GM19463 (cell line): Measurements from ENCODE around the gene MARCHF2.

Experiments used
- ATAC-seq: cut with Tn5 transposase; IDR thresholded peaks from one replicate; pipeline ENCODE4 v1.9.1; 2021; ENCODE audit warnings: mild to moderate bottlenecking, moderate library complexity; ENCODE audit not compliant: unreplicated experiment

The MARCHF2 gene

DNA sequence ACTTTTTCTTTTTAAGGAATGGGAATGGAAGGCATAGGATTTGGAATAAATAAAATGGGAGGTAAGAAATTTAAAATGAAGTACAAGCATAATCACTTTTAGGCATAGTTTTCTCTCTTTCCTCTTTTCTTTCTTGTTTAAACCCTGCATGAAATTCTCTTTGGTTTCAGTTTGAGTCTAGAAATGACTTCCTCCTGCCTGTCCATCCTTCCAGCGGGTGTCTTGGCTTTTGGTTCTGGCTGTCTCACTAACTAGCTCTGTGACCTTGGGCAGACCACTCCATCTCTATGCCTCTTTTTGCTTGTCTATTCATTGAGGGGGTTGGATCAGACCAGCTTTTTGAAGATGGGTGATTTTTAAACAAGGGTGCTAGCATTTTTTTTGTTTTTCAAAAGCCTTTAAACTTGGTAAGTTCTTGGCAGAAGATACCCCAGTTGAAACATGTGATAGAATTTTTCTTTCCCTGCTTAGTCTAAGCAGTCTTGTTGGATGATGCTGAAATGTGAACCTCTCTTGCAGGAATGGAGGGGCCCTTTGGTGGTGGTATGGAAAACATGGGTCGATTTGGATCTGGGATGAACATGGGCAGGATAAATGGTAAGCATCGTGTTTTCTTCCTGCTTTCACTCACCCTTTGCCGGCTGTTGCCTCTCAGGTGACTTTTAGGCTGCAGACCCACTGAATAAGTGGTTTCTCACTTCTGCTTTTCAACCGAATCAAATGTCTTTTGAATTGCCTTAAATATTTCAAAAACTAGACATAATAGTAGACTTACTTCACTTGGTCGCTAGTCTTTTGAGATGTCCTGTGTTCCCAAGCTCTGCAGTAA lies 60.8 kb downstream of the MARCHF2 start:
- peak; percentile 60 for ATAC-seq

DNA sequence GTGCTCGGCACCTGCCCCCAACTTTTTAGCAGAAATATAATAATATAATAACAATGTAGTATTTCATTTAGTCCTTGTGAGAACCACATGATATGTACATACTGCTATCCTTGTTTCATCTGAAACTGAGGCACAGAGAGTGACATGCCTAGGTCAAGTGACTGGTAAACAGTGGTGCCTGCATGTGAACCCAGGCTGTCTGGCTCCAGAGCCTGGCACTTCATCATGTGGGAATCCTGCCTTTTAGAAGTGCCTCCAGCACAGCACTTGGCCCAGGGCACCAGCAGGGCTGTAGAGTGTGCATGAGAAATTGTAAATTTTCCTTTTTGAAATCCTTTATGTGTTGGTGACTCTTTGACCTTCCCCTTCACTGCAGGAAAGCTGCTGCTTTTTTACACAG lies 61.9 kb downstream of the MARCHF2 start:
- no peak for ATAC-seq

DNA sequence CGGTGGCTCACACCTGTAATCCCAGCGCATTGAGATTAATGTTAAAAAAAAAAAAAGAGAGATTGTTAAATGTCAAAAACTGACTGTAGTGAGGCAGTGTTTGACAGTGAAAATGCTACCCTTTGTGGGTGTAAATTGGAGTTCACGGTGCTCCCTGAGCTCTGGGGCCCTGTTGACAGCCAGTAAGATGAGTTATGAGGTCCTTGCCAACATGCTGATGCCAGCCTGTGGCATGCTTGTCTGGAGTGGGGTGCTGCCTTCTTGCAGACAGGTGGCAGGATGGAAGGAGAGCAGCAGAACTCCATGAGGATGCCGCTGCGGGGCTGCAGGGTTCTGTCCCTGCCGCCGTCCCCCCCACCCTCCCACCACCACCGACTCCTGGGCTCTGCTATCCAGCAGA lies 63.4 kb downstream of the MARCHF2 start:
- no peak for ATAC-seq

DNA sequence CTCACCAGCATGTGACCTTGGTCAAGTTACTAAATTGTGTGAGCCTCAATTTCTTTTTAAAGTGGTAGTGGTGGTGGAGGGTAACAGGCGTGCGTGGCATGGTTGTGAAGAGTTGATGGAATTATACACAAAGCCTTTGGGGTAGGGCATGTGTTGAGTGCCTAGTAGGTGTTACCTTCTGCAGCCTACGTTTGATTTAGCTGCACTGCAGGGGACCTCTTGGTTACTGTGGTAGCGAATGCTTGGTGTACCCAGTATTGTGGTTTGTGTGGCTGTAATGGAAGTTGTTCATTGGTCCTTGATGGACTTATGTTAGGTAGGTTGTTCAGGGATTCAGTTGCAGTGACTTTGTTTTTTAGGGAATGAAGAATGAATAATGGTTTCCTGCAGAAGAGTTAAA lies 64.8 kb downstream of the MARCHF2 start:
- no peak for ATAC-seq

DNA sequence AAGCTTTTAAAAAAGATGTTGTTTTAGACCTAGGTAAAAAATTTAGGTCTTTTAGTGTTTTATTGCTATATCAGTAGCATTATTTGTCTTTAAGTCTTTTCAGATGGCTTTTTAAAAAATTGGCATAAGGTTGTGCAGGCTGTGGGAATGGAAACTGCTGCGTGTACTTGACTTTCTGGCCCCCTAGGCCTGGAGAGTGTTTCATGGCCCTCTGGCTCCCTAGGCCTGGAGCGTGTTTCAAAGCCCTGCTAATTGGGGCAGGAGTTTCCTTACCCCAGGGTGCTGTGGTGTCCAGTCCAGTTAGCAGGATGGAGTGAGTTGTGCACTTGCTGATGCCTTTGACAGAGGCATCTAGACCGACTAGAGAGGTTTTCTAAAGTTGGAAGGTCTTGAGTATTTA lies 65.5 kb downstream of the MARCHF2 start:
- ATAC-seq = no peak

DNA sequence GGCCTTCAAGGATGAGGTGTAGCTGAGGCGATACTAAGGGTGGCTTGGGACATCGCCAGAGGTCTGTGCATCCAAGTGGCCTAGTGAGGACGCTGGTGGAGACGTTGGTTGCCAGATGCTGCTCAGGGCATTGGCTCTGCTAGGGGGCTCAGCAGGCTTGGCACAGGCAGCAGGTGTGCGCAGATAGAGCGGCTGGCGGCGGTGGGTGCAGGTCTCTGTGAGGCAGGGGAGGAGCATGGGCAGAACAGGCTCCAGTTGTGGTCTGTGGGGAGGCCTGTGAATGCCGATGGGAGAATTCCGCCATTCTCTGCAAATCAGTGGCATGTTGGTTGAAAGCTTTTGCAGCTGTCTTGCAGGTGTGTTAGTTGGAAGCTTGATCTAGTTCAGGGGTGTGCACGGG lies 68.1 kb downstream of the MARCHF2 start:
- ATAC-seq = no peak

DNA sequence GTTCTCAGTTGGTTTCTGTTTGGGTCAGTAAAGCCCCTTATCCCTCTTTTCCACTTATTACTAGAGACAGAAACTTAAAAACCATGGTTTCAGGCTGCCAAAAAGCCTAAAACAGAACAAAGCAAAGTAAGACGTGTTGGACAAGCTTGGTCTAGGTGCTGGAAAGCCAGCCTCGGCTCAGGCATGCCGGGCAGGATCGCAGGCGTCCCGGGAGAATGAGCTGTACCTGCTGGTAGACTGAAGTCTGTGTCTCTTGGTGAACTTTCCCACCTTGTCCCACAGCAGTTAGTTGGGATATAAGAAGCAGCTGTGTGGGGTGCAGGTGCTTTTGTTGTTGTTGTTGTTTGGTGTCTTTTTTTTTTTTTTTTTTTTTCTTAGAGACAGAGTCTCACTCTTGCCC lies 68.5 kb downstream of the MARCHF2 start:
- ATAC-seq = no peak

DNA sequence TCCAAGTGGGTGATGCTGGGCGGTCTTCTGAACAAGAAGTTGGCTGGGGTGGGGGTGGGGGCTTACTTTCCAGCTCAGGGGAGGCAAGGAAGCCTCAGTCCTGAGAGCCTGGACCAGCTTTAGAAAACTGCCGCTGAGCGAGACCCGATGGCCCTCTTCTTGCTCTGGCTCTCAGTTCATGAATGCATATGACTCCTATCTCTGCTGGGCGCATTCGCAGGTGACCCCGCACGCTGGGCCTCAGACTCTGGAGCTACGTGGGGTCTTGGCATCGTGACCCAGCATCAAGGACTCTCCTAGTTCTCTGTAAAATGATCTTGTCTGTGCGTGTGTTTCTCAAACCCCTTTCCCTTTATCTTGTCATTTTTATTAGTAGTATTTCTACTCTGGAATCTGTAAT lies 69.6 kb downstream of the MARCHF2 start:
- no peak for ATAC-seq

DNA sequence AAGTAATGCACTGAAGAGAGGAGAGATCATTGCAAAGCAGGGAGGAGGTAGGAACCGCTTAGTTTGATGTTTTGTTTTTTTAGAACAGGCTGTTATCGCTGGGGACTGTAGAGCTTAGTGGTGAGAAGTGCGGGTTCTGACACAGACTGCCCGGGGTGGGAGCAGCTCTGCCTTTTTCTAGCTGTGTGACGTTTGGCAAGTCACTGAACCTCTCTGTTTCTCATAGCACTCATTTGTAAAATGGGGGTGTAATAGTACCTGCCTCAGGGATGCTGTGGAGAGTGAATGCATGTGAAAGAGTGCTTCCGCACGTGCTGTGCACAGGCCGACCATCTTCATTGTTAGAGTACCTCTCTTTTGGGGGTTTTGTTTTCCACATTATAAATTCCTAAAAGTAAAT lies 70.1 kb downstream of the MARCHF2 start:
- ATAC-seq = no peak

DNA sequence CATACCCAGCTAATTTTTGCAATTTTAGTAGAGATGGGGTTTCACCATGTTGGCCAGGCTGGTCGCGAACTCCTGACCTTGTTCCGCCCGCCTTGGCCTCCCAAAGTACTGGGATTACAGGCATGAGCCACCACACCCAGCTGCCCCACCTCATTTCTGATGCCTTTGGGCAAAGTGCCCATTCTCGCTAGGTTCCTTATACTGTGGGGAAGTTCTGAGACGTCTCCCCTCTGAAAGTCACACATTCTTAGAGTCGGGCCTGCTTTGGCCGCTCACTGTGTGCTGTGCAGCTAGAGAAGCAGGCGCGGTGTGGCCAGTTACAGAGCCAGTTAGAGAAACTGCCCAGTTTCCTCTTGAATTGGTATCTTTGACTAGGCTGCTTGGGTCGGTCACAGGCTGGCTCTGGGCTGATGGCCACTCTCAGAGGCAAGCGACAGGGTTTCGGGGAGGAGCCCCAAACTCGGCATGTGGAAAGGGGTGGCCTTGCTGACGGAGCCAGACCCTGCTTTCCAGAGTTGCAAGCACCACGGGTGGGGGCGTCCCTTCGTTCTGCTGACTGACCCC lies 71.3 kb downstream of the MARCHF2 start:
- no peak for ATAC-seq

DNA sequence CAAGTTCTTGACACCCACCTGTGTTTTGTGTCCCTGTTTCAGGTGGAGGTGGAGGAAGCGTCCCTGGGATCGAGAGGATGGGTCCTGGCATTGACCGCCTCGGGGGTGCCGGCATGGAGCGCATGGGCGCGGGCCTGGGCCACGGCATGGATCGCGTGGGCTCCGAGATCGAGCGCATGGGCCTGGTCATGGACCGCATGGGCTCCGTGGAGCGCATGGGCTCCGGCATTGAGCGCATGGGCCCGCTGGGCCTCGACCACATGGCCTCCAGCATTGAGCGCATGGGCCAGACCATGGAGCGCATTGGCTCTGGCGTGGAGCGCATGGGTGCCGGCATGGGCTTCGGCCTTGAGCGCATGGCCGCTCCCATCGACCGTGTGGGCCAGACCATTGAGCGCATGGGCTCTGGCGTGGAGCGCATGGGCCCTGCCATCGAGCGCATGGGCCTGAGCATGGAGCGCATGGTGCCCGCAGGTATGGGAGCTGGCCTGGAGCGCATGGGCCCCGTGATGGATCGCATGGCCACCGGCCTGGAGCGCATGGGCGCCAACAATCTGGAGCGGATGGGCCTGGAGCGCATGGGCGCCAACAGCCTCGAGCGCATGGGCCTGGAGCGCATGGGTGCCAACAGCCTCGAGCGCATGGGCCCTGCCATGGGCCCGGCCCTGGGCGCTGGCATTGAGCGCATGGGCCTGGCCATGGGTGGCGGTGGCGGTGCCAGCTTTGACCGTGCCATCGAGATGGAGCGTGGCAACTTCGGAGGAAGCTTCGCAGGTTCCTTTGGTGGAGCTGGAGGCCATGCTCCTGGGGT lies 72.7 kb downstream of the MARCHF2 start:
- ATAC-seq = no peak

DNA sequence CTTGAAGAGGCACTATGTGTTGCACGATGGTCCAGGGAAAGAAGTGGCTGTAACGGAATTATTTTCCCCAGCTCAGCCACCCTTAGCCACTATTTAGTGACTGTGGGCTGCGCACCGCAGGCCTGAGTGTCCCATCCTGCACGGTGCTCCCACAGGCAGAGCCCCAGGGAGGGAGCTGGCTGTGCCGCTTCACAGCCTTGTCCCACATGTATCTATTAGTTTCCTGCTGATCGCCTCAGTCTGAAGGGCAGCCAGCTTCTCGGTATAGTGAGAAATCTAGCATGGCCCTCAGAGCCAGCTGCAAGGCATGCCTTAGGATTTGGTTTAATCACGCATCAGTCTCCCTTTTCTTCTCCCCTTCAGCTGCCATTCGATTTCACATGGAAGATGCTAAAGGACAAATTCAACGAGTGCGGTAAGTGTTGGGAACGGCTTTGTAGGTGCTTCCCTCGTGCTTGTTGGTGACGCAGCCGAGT lies 73.6 kb downstream of the MARCHF2 start:
- no peak for ATAC-seq

DNA sequence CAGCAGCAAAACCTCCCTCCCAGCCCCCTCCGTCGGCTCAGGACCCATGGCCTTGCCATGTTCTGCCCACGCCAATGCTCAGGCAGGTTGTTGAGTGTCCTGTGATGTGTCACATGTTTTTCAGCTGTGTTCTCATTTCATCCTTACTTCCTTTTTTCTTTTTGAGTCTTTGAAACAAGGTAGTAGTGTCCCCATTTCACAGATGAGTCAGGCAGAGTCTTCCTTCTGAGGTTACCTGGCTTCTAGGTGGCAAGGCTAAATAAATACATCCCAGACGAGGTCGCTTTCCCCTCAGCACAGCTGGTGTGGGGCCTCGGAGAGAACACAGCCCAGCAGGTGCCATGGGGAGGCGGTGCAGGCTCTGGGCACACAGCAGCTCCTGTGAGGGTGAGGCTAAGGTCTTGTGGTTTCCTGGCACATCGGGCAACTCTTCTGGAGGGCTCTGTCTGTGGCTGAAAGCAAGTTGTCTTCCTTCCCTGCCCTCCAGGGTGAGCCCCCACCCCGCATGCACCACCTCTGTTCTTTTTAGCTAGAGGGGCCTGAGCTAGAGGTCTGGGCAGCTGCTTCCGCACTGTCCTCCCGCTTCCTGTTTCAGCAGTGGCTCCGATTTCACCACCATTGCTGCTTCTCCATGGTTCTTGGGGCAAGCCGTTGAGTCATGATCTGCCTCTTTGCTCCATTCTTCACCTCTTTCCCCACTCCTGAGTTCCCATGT lies 74.2 kb downstream of the MARCHF2 start:
- peak; percentile 81 for ATAC-seq

DNA sequence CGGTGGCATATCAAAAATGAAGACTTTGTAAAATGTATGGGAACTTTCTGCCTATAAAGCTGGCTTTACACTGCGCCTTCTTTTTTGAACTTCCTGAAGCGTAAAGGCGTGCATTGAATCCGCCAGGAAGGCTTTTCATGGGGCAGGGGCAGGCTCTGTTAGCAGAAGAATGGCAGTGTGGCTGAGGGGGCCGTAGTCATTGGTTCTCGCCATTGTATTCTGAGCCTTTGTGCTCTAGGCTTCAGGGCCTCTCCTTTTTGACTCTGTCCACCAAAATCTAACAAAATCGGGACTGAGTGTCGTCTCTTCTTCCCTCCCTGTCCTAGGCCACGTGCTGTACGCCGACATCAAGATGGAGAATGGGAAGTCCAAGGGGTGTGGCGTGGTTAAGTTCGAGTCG lies 75.3 kb downstream of the MARCHF2 start:
- no peak for ATAC-seq
